H1 (cell line): ENCODE measurements around the gene NAA50. TPM values are rescaled to one million over a fixed set of nuclear protein-coding genes. Genes with fewer than 3 reads are reported as not detected.

Experiments
- CTCF ChIA-PET: fragments of 300-600 bp; sonication (Branson Sonifier 250); formaldehyde crosslinking; loops from one replicate; lab custom pipeline; 2021; ENCODE audit not compliant: partially characterized antibody; lab: Charles Lee
- POLR2A ChIA-PET: fragments of 300-600 bp; sonication (Branson Sonifier 250); formaldehyde crosslinking; loops from one replicate; lab custom pipeline; 2021; ENCODE audit warnings: inconsistent platforms; ENCODE audit not compliant: partially characterized antibody; lab: Charles Lee
- DNase-seq, 2 experiments: peaks; one replicate each; pipeline versions ENCODE4 v3.0.0 to v3.0.0-alpha.2; 2010 to 2022; ENCODE audit warnings: low spot score in 2 of 2, low read depth in 1 of 2, mixed read lengths in 1 of 2
- FAIRE-seq: peaks from 2 replicates; lab custom pipeline; 2011; peaks lifted over from hg19 to GRCh38; lab: Jason Lieb, UNC
- H2AFZ ChIP-seq: 2 replicates; pipeline ENCODE4 v1.8.1; 2012; ENCODE audit warnings: low read length, inconsistent platforms
- H2AK5ac ChIP-seq: 2 replicates; pipeline ENCODE4 v1.6.1; 2013; ENCODE audit warnings: low read depth, low read length
- H2BK120ac ChIP-seq: replicated peaks from 2 replicates; pipeline ENCODE3; 2013; ENCODE audit warnings: low read depth, low read length, inconsistent platforms
- H2BK12ac ChIP-seq: 2 replicates; pipeline ENCODE4 v1.6.1; 2013; ENCODE audit warnings: low read depth, low read length
- H2BK15ac ChIP-seq: 2 replicates; pipeline ENCODE4 v1.6.1; 2013; ENCODE audit warnings: low read length
- H2BK20ac ChIP-seq: 2 replicates; pipeline ENCODE4 v1.6.1; 2013; ENCODE audit warnings: low read length
- H2BK5ac ChIP-seq: 2 replicates; pipeline ENCODE4 v1.6.1; 2013; ENCODE audit warnings: low read depth, low read length
- H3K14ac ChIP-seq: 2 replicates; pipeline ENCODE4 v1.6.1; 2013; ENCODE audit warnings: inconsistent platforms; ENCODE audit not compliant: insufficient read length
- H3K18ac ChIP-seq: 2 replicates; pipeline ENCODE4 v1.6.1; 2013; ENCODE audit warnings: low read length; ENCODE audit errors: extremely low read depth
- H3K23ac ChIP-seq: 2 replicates; pipeline ENCODE4 v1.6.1; 2013; ENCODE audit warnings: inconsistent platforms; ENCODE audit not compliant: insufficient read length
- H3K23me2 ChIP-seq: 2 replicates; pipeline ENCODE4 v1.6.1; 2013; ENCODE audit warnings: low read depth, low read length
- H3K27ac ChIP-seq: 2 replicates; pipeline ENCODE4 v1.6.1; 2011; ENCODE audit warnings: low read depth, low read length, inconsistent platforms
- H3K27me3 ChIP-seq, 4 experiments: replicated peaks in 1 of 4; 1 replicate in 1 of 4; 2 replicates in 3 of 4; pipeline versions ENCODE4 v1.6.1 to v1.8.1; 2011 to 2013; ENCODE audit warnings: low read length in 3 of 4, mild to moderate bottlenecking in 3 of 4, inconsistent platforms in 2 of 4, mixed read lengths in 2 of 4, moderate library complexity in 1 of 4; ENCODE audit not compliant: control insufficient read depth in 3 of 4, insufficient read depth in 3 of 4; ENCODE audit errors: extremely low read depth in 1 of 4
- H3K36me3 ChIP-seq, 4 experiments: 2 replicates each; pipeline versions ENCODE4 v1.6.1 to v1.8.1; 2011 to 2013; ENCODE audit warnings: mild to moderate bottlenecking in 4 of 4, low read length in 3 of 4, moderate library complexity in 2 of 4, control low read depth in 1 of 4, inconsistent platforms in 1 of 4; ENCODE audit not compliant: insufficient read depth in 4 of 4, control insufficient read depth in 2 of 4
- H3K4ac ChIP-seq: replicated peaks from 2 replicates; pipeline ENCODE3; 2013; ENCODE audit warnings: low read length, low read depth, mixed read lengths, inconsistent platforms; ENCODE audit not compliant: insufficient read length
- H3K4me1 ChIP-seq, 4 experiments: replicated peaks in 1 of 4; 1 replicate in 1 of 4; 2 replicates in 3 of 4; pipeline versions ENCODE4 v1.6.1 to v1.8.1; 2011 to 2013; ENCODE audit warnings: low read length in 3 of 4, inconsistent platforms in 2 of 4, mixed read lengths in 1 of 4; ENCODE audit not compliant: insufficient read depth in 4 of 4, control insufficient read depth in 3 of 4
- H3K4me2 ChIP-seq, 2 experiments: 2 replicates each; pipeline versions ENCODE4 v1.6.1 to v1.8.1; 2011 to 2013; ENCODE audit warnings: low read depth in 2 of 2, low read length in 2 of 2, control low read depth in 1 of 2, inconsistent platforms in 1 of 2, mild to moderate bottlenecking in 1 of 2; ENCODE audit not compliant: insufficient read depth in 1 of 2
- H3K4me3 ChIP-seq, 4 experiments: fragments of 200-600, 300-600 bp in 1 of 4; sonication (generic), shearing (Covaris generic), sonication (Bioruptor Twin) in 1 of 4; 2 replicates each; pipeline versions ENCODE4 v1.5.1 to v1.8.1; 2011 to 2016; ENCODE audit warnings: low read length in 4 of 4, low read depth in 3 of 4, control low read depth in 2 of 4, inconsistent platforms in 2 of 4, mild to moderate bottlenecking in 2 of 4, mixed read lengths in 1 of 4, moderate library complexity in 1 of 4; ENCODE audit not compliant: insufficient read depth in 2 of 4; ENCODE audit errors: extremely low read depth in 1 of 4
- H3K56ac ChIP-seq: replicated peaks from 2 replicates; pipeline ENCODE3; 2013; ENCODE audit warnings: low read depth, mild to moderate bottlenecking, mixed read lengths, low read length, inconsistent platforms; ENCODE audit not compliant: insufficient read length
- H3K79me1 ChIP-seq: 2 replicates; pipeline ENCODE4 v1.6.1; 2013; ENCODE audit warnings: low read depth, low read length, control low read depth
- H3K79me2 ChIP-seq, 2 experiments: 2 replicates each; pipeline versions ENCODE4 v1.6.1 to v1.8.1; 2012 to 2013; ENCODE audit warnings: low read length in 2 of 2, mild to moderate bottlenecking in 2 of 2, inconsistent platforms in 1 of 2; ENCODE audit not compliant: insufficient read depth in 2 of 2, control insufficient read depth in 1 of 2
- H3K9ac ChIP-seq, 4 experiments: replicated peaks in 1 of 4; 1 replicate in 1 of 4; 2 replicates in 3 of 4; pipeline versions ENCODE4 v1.6.1 to v1.8.1; 2011 to 2013; ENCODE audit warnings: low read depth in 3 of 4, low read length in 3 of 4, control low read depth in 2 of 4, mild to moderate bottlenecking in 2 of 4, moderate library complexity in 2 of 4, inconsistent platforms in 1 of 4; ENCODE audit errors: extremely low read depth in 1 of 4
- H3K9me3 ChIP-seq, 2 experiments: 2 replicates each; pipeline versions ENCODE4 v1.6.1 to v1.8.1; 2012 to 2013; ENCODE audit warnings: mild to moderate bottlenecking in 2 of 2, moderate library complexity in 2 of 2, control low read depth in 1 of 2, inconsistent platforms in 1 of 2, low read depth in 1 of 2, low read length in 1 of 2, mixed read lengths in 1 of 2; ENCODE audit not compliant: insufficient read depth in 2 of 2
- H4K20me1 ChIP-seq, 2 experiments: replicated peaks in 1 of 2; 2 replicates each; pipeline versions ENCODE3 to v1.8.1; 2011 to 2013; ENCODE audit warnings: inconsistent platforms in 2 of 2, low read length in 2 of 2, mild to moderate bottlenecking in 1 of 2; ENCODE audit not compliant: insufficient read depth in 2 of 2, control insufficient read depth in 1 of 2
- H4K5ac ChIP-seq: 2 replicates; pipeline ENCODE4 v1.6.1; 2013; ENCODE audit warnings: low read length, low read depth, mixed read lengths, inconsistent platforms; ENCODE audit not compliant: insufficient read length
- H4K8ac ChIP-seq: 2 replicates; pipeline ENCODE4 v1.8.0; 2013; ENCODE audit warnings: mild to moderate bottlenecking, moderate library complexity, low read length, inconsistent platforms; ENCODE audit not compliant: insufficient read depth; ENCODE audit errors: extremely low read depth
- H4K91ac ChIP-seq: replicated peaks from 2 replicates; pipeline ENCODE3; 2013; ENCODE audit warnings: low read length, mixed read lengths, inconsistent platforms; ENCODE audit not compliant: insufficient read length
- EGR1 ChIP-seq: IDR thresholded peaks from 2 replicates; pipeline ENCODE4 v1.6.1; 2011; ENCODE audit warnings: low read depth, low read length, borderline replicate concordance
- POLR2A ChIP-seq, 2 experiments: IDR thresholded peaks; 1 replicate in 1 of 2; 2 replicates in 1 of 2; pipeline ENCODE4 v1.6.1; 2011; ENCODE audit warnings: low read depth in 2 of 2, low read length in 2 of 2, mild to moderate bottlenecking in 2 of 2; ENCODE audit errors: control extremely low read depth in 1 of 2
- POLR2AphosphoS5 ChIP-seq: IDR thresholded peaks from 2 replicates; pipeline ENCODE4 v1.6.1; 2011; ENCODE audit warnings: low read depth, low read length
- POU5F1 ChIP-seq: IDR thresholded peaks from 2 replicates; pipeline ENCODE4 v1.6.1; 2011; ENCODE audit warnings: low read depth, mild to moderate bottlenecking, low read length, moderate library complexity
- RBBP5 ChIP-seq: IDR thresholded peaks from 2 replicates; pipeline ENCODE4 v1.7.1; 2012; ENCODE audit warnings: low read depth, mild to moderate bottlenecking, inconsistent platforms, low read length, moderate library complexity, borderline replicate concordance
- RXRA ChIP-seq: IDR thresholded peaks from 2 replicates; pipeline ENCODE4 v1.6.1; 2011; ENCODE audit warnings: low read depth, mild to moderate bottlenecking, low read length, moderate library complexity; ENCODE audit not compliant: insufficient read depth
- TBP ChIP-seq: IDR thresholded peaks from 2 replicates; pipeline ENCODE4 v1.6.1; 2011; ENCODE audit warnings: low read depth, low read length, improper control_type of control experiment
- polyA plus RNA-seq, 7 experiments: library from polyadenylated mRNA; depleted of rRNA in 3 of 7; stranded (reverse) in 5 of 7; unstranded in 2 of 7; fragments of >200 nt in 5 of 7; fragments of 200-250 nt in 2 of 7; gene quantifications; 1 replicate in 5 of 7; 2 replicates in 1 of 7; 4 replicates in 1 of 7; pipeline versions ENCODE4 v1.2.1 to v1.2.3, GENCODE V29; 2011 to 2013; ENCODE audit warnings: missing spikeins in 2 of 7, mixed read lengths in 2 of 7
- total RNA-seq: library from RNA; stranded (reverse); fragmentation: NEBNext Ultra II Directional; extraction: Animal tissue kit (Norgen Biotek cat#: 25700); gene quantifications from 2 replicates; pipeline ENCODE4 v1.2.1, GENCODE V29; 2021
- TF ChIP-seq, protein P1 (sequence below): IDR thresholded peaks from 2 replicates; pipeline ENCODE4 v1.6.1; 2011; ENCODE audit warnings: low read depth, mild to moderate bottlenecking, low read length; ENCODE audit not compliant: insufficient read depth

NAA50 gene
- total and polyA plus RNA-seq, 2 of the 8 experiments (the other 6 are each of a cell fraction or from before 2014, with no cell fraction given) = 46.6 to 231 TPM

DNA sequence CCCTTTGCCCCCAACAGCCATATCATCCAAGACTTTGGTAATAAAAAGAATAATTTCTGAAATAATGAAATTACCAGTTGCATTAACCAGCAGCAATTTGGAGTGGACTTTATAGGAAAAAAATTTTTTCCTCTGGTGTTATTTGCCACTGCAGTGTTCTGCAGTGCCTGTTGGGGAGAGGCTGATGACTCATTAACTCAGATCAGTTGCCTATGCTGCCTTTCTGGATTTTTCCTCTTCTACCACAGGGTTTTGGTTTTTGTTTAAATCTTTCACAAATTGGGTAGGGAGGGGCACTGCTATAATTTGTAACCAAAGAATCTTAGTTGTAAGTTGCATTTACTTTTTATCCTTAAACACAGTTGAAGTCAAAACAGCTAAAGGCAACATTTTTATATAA lies 23.5 kb upstream of the NAA50 start:
- Histone ChIP-seq H3K4me2 (no peak overlapping the region), H2BK15ac (no peak overlapping the region)

More for the DNA sequence above, 23.5 kb upstream of the NAA50 start:
- no peak overlapping the region for H2AFZ ChIP-seq
- no peaks in the 10 kb centered on the region for H4K20me1 ChIP-seq
- H3K14ac ChIP-seq = no peak overlapping the region
- no peak overlapping the region for H2BK20ac ChIP-seq
- CTCF ChIA-PET = interaction anchor here (0.8 to 1.4 kb wide), 2 partner anchors 22 to 227 kb away, joined by 3 read pairs; no protein-coding TSS in a partner anchor
- no peaks in the 10 kb centered on the region for H3K79me2 ChIP-seq
- H3K27me3 ChIP-seq = no peaks in the 10 kb centered on the region
- DNase-seq (no peak), FAIRE-seq (no peak)
- no peak overlapping the region for H3K4me3 ChIP-seq
- no peak overlapping the region for H2AK5ac ChIP-seq
- no peak overlapping the region for H3K9ac ChIP-seq
- no peak overlapping the region for H4K5ac ChIP-seq
- no peak overlapping the region for H3K56ac ChIP-seq
- H3K36me3 ChIP-seq = no peaks in the 10 kb centered on the region
- no peak overlapping the region for H3K18ac ChIP-seq
- no peak overlapping the region for H2BK120ac ChIP-seq
- H3K79me1 ChIP-seq = 0 out of 2 replicates have a peak, but pooled peaks cover 2% of the 10 kb centered on the region
- H4K91ac ChIP-seq = no peak overlapping the region
- H2BK12ac ChIP-seq = no peak overlapping the region
- no peak overlapping the region for H3K4ac ChIP-seq
- no peaks in the 10 kb centered on the region for H3K9me3 ChIP-seq
- POLR2A ChIA-PET = interaction anchor here (1.1 kb wide), 1 partner anchor 14 kb away, joined by 3 read pairs; no protein-coding TSS in a partner anchor
- TF ChIP-seq RXRA = no peak
- no peak for TF ChIP-seq POLR2A (IDR thresholded peaks at IDR 0.05; ENCODE audit: control extremely low read depth in 1 of 2, low read depth in 2 of 2, low read length in 2 of 2)
- no peak for TF ChIP-seq EGR1
- TF ChIP-seq POU5F1 = no peak
- TF ChIP-seq POLR2AphosphoS5 = no peak
- no peak for TF ChIP-seq RBBP5
- no peak for TF ChIP-seq TBP
- TF ChIP-seq, protein P1, sequence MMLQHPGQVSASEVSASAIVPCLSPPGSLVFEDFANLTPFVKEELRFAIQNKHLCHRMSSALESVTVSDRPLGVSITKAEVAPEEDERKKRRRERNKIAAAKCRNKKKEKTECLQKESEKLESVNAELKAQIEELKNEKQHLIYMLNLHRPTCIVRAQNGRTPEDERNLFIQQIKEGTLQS = no peak
- no peak overlapping the region for H4K8ac ChIP-seq
- no peaks in the 10 kb centered on the region for H3K4me1 ChIP-seq
- H3K27ac ChIP-seq = no peak overlapping the region
- no peaks in the 10 kb centered on the region for H3K23me2 ChIP-seq
- no peak overlapping the region for H3K23ac ChIP-seq
- H2BK5ac ChIP-seq = no peak overlapping the region
